ENCODE data around the gene ARAF.

DNA sequence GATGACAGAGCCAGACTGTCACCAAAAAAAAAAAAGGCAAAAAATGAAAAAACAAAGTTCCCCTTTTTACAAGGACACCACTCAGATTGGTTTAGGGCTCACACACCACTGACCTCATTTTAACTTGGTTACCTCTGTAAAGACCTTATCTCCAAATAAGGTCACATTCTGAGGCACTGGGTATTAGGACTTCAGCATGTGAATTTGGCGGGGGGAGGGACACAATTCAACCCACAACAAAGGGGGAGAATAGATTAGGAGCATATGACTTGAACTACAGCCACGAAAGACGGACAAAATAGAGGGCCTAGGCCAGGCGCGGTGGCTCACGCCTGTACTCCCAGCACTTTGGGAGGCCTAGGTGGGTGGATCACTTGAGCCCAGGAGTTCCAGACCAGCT, 31.0 kb upstream of the ARAF start:
- no peak for TF ChIP-seq TCF7L2 (IDR thresholded peaks at IDR 0.05; ENCODE audit: borderline replicate concordance, extremely low read depth, insufficient read depth, insufficient read length)
- TF ChIP-seq EGR1 (IDR thresholded peaks at IDR 0.05; ENCODE audit: low read depth): no peak
- TF ChIP-seq CTCF (IDR thresholded peaks at IDR 0.05 in 2 of 3, conservative IDR thresholded peaks at IDR 0.05 in 1 of 3; ENCODE audit: borderline replicate concordance in 1 of 3, insufficient read depth in 1 of 3, low read depth in 2 of 3, low read length in 2 of 3): no peak
- TF ChIP-seq ZNF274 (IDR thresholded peaks at IDR 0.05; ENCODE audit: low read depth, low read length): no peak
- no peak for TF ChIP-seq CEBPB (IDR thresholded peaks at IDR 0.05; ENCODE audit: low read depth)
- TF ChIP-seq POLR2A (IDR thresholded peaks at IDR 0.05; ENCODE audit: borderline replicate concordance, extremely low read depth, insufficient read depth, insufficient read length): no peak
- no peak for TF ChIP-seq MAX (IDR thresholded peaks at IDR 0.05)
- no peak for TF ChIP-seq FOSL1 (IDR thresholded peaks at IDR 0.05; ENCODE audit: low read depth)
- no peak for TF ChIP-seq EZH2 (IDR thresholded peaks at IDR 0.05)
- no peak for TF ChIP-seq POLR2AphosphoS5 (IDR thresholded peaks at IDR 0.05; ENCODE audit: low read depth, low read length)
- TF ChIP-seq RAD21 (IDR thresholded peaks at IDR 0.05; ENCODE audit: low read depth): no peak
- TF ChIP-seq, protein P1, sequence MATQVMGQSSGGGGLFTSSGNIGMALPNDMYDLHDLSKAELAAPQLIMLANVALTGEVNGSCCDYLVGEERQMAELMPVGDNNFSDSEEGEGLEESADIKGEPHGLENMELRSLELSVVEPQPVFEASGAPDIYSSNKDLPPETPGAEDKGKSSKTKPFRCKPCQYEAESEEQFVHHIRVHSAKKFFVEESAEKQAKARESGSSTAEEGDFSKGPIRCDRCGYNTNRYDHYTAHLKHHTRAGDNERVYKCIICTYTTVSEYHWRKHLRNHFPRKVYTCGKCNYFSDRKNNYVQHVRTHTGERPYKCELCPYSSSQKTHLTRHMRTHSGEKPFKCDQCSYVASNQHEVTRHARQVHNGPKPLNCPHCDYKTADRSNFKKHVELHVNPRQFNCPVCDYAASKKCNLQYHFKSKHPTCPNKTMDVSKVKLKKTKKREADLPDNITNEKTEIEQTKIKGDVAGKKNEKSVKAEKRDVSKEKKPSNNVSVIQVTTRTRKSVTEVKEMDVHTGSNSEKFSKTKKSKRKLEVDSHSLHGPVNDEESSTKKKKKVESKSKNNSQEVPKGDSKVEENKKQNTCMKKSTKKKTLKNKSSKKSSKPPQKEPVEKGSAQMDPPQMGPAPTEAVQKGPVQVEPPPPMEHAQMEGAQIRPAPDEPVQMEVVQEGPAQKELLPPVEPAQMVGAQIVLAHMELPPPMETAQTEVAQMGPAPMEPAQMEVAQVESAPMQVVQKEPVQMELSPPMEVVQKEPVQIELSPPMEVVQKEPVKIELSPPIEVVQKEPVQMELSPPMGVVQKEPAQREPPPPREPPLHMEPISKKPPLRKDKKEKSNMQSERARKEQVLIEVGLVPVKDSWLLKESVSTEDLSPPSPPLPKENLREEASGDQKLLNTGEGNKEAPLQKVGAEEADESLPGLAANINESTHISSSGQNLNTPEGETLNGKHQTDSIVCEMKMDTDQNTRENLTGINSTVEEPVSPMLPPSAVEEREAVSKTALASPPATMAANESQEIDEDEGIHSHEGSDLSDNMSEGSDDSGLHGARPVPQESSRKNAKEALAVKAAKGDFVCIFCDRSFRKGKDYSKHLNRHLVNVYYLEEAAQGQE (IDR thresholded peaks at IDR 0.05; ENCODE audit: low read depth): no peak

Data from HCT116 (cell line).